ENCODE results near the gene APOB.
"Not testable (repeated sequence)": the region's sequence is repeated elsewhere in the genome, so short reads cannot be mapped to it uniquely, and the experiment has no call there.

APOB gene

GRCh38 chr2:21032338-21033236 lies 11.3 kb downstream of the APOB start:
- Histone ChIP-seq H4K20me1 (ENCODE audit: insufficient read depth) (no peaks in the 10 kb centered on the region), H3K4me3 (IDR thresholded peaks at IDR 0.05; ENCODE audit: insufficient read depth, low read depth, low read length) (no peak overlapping the region), H3K27me3 (ENCODE audit: insufficient read depth, low read depth) (no peaks in the 10 kb centered on the region), H3K4me2 (no peak overlapping the region), H3K9ac (no peak overlapping the region), H2AFZ (ENCODE audit: low read depth) (no peak overlapping the region), H3K36me3 (ENCODE audit: insufficient read depth) (no peaks in the 10 kb centered on the region), H3K27ac (no peak overlapping the region), H3K79me2 (ENCODE audit: insufficient read depth, low read depth) (no peaks in the 10 kb centered on the region), H3K4me1 (ENCODE audit: low read depth, poor library complexity, severe bottlenecking) (no peaks in the 10 kb centered on the region)
- no peak for TF ChIP-seq CTCF (conservative IDR thresholded peaks at IDR 0.05; ENCODE audit: low read depth, low read length)

- Histone ChIP-seq H3K79me2 (ENCODE audit: insufficient read depth, low read depth) (no peaks in the 10 kb centered on the region), H3K27ac (no peak overlapping the region), H4K20me1 (ENCODE audit: insufficient read depth) (no peaks in the 10 kb centered on the region), H3K4me3 (IDR thresholded peaks at IDR 0.05; ENCODE audit: insufficient read depth, low read depth, low read length) (no peak overlapping the region), H3K4me1 (ENCODE audit: low read depth, poor library complexity, severe bottlenecking) (no peaks in the 10 kb centered on the region), H3K9ac (no peak overlapping the region), H2AFZ (ENCODE audit: low read depth) (no peak overlapping the region), H3K27me3 (ENCODE audit: insufficient read depth, low read depth) (no peaks in the 10 kb centered on the region), H3K4me2 (no peak overlapping the region), H3K36me3 (ENCODE audit: insufficient read depth) (no peaks in the 10 kb centered on the region)
- no peak for TF ChIP-seq CTCF (conservative IDR thresholded peaks at IDR 0.05; ENCODE audit: low read depth, low read length)
Observed at GRCh38 chr2:21030983-21031968, 12.6 kb downstream of the APOB start.

GRCh38 chr2:21029519-21029918 lies 14.4 kb downstream of the APOB start:
- Histone ChIP-seq H2AFZ (ENCODE audit: low read depth) (no peak overlapping the region), H3K79me2 (ENCODE audit: insufficient read depth, low read depth) (no peaks in the 10 kb centered on the region), H3K4me3 (IDR thresholded peaks at IDR 0.05; ENCODE audit: insufficient read depth, low read depth, low read length) (no peak overlapping the region), H3K27me3 (ENCODE audit: insufficient read depth, low read depth) (no peaks in the 10 kb centered on the region), H3K4me2 (no peak overlapping the region), H3K4me1 (ENCODE audit: low read depth, poor library complexity, severe bottlenecking) (no peaks in the 10 kb centered on the region), H3K27ac (no peak overlapping the region), H3K36me3 (ENCODE audit: insufficient read depth) (no peaks in the 10 kb centered on the region), H3K9ac (no peak overlapping the region), H4K20me1 (ENCODE audit: insufficient read depth) (no peaks in the 10 kb centered on the region)
- no peak for TF ChIP-seq CTCF (conservative IDR thresholded peaks at IDR 0.05; ENCODE audit: low read depth, low read length)

- H2AFZ ChIP-seq (ENCODE audit: low read depth); H3K79me2 ChIP-seq (ENCODE audit: insufficient read depth, low read depth); H3K36me3 ChIP-seq (ENCODE audit: insufficient read depth); H3K27me3 ChIP-seq (ENCODE audit: insufficient read depth, low read depth); H3K27ac ChIP-seq; H3K4me3 ChIP-seq (IDR thresholded peaks at IDR 0.05; ENCODE audit: insufficient read depth, low read depth, low read length); H3K9ac ChIP-seq; H3K4me1 ChIP-seq (ENCODE audit: low read depth, poor library complexity, severe bottlenecking); H4K20me1 ChIP-seq (ENCODE audit: insufficient read depth); H3K4me2 ChIP-seq: not testable (repeated sequence)
Observed at GRCh38 chr2:21028951-21029350, 14.9 kb downstream of the APOB start.
